Caki2 (cell line): ENCODE measurements around the gene TUBB2B. TPM values are rescaled to one million over a fixed set of nuclear protein-coding genes. Genes with fewer than 3 reads are reported as not detected.
A peak's percentile ranks its signal among the peaks of the same experiment; 100 is the strongest.
"Not testable (repeated sequence)": the region's sequence is repeated elsewhere in the genome, so short reads cannot be mapped to it uniquely, and the experiment has no call there.

Experiments used
- DNase-seq: peaks from one replicate; pipeline ENCODE4 v3.0.0-alpha.2; 2015; ENCODE audit warnings: low read depth
- in situ Hi-C: cut with HindIII; loops from 2 replicates; pipeline ENCODE4 v1.10.0; 2016; ENCODE audit warnings: low sequenced_read_pairs, low pct_unique_long_range_greater_than_20kb, mixed read lengths
- total RNA-seq: library from RNA; depleted of rRNA; stranded (reverse); fragments of >200 nt; shearing (Covaris generic); gene quantifications from 2 replicates; pipeline ENCODE4 v1.2.3, GENCODE V29; 2014; ENCODE audit warnings: low replicate concordance

Gene TUBB2B
- total RNA-seq, 1 experiment from 2014 or later, result 5.3 TPM

- no peak for DNase-seq
- in situ Hi-C loops, result no loop called here
Measured at GRCh38 chr6:3260296-3260695, 32.8 kb upstream of the TUBB2B start.

DNA sequence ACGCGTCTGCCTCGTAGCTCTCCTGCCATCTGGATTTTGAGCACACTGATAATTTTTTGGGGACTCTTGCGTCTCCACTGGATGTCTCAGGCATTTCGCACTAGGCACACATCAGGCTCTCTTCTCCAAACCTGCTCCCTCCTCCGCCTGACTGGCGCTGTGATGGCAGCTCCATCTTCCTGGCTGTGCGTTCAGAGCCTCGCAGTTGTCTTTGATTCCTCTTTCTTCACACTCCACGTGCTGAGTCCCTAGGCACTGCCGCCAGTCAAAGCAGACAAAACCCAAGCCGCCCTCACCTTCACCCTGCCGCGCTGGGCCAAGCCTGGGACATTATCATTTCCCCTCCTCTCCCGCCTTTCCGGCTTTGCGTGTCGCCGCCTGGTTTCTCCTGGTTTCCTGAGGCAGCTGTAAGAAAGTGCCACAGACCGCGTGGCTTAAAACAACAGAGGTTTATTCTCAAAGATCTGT, 32.1 kb upstream of the TUBB2B start:
- in situ Hi-C loops, result no loop called here
- peak; percentile 41 for DNase-seq

GRCh38 chr6:3258720-3259490, 31.5 kb upstream of the TUBB2B start, which contains the start of gene PSMG4:
TSS of gene PSMG4 (plus strand) at chr6:3258947. CDS start at chr6:3259023, 76 bp downstream.
- DNase-seq, result peak; percentile 77
- in situ Hi-C loops, result no loop called here

DNA sequence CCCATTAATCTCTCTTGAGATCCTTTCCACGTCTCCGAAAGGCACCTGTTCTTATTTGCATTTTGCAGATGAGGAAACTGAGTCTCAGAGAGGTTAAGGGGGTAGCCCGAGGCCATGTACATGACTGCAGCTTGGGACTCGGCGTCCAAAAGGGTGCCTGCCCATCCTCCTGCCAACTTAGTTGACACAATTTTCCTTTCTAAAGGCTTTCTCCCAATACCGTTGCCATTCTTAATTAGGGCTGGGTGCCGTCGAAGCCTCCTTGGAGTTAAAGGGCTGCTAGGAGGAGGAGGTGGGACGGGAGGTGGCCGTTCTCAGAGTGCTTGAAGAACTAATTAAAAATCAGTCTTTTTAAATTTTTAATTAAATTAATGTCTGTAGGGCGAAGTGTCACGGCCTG, 30.7 kb upstream of the TUBB2B start:
- no peak for DNase-seq
- in situ Hi-C loops, result no loop called here

DNA sequence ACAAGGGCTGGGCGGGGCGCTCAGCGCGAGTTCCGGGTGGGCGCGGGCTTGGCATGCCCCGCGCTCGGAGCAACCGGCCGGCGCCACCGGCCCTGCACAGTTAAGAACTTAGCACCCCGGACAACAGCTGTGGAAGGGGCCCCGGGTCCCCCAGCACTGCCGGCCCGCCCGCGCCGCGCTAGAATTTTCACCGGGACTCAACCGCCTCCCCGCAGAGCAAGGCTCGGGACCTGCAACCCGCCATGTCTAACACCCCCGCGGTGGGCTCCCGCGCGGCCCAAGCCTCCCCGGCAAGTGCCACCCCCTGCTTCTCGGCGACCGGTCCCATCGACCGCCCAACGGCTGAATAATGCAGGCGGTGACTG, 26.1 kb upstream of the TUBB2B start:
- DNase-seq, result no peak
- in situ Hi-C loops, result no loop called here

- DNase-seq, result no peak
Measured at GRCh38 chr6:3252861-3253596, 25.6 kb upstream of the TUBB2B start.

GRCh38 chr6:3252369-3252768, 24.9 kb upstream of the TUBB2B start:
- DNase-seq, result no peak
- in situ Hi-C loops, result no loop called here

More at GRCh38 chr6:3252861-3253596, 25.6 kb upstream of the TUBB2B start:
- in situ Hi-C loops, result no loop called here

DNA sequence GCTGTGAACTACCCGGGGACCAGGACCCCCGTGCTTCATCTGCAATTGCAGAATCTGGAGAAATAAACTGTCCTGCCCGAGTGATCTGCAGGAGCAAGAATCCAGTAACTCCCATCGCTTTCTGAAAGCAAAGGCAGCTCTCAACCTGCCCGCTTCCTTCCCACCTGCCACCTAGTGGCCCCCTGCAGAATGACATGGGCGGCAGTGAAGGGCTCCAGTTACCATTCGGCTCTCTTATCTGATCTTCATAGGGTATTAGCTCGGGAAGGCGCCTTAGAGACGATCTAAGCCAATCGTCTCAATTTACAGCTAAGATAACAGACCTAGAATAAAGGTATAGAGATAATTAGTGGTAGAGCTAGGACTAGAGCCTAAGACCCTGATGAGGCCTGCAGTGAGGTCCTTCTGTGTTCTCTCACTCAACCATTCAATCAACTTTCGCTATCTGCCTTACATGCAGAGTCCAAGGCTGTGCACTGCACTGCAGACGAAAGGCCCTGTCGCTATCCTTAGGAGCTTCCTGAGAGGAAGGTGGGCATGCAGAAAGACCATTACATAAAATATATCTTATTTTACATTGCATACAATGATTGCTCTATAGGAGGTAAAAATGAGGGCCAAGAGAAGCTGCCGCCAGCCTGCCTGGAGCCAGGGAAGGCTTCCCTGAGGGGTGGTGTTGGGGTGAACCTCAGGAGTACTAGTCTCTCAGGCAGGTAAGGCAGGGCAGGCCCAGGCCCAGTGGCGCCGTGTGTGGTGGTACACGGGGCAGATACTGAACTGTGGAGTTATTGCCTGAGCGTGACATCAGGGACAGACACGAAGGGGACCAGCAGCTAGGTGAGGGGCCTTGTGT, 24.2 kb upstream of the TUBB2B start:
- in situ Hi-C loops, result no loop called here
- peak; percentile 78 for DNase-seq

- in situ Hi-C loops, result no loop called here
- DNase-seq, result no peak
Measured at GRCh38 chr6:3250231-3250675, 22.8 kb upstream of the TUBB2B start.

DNA sequence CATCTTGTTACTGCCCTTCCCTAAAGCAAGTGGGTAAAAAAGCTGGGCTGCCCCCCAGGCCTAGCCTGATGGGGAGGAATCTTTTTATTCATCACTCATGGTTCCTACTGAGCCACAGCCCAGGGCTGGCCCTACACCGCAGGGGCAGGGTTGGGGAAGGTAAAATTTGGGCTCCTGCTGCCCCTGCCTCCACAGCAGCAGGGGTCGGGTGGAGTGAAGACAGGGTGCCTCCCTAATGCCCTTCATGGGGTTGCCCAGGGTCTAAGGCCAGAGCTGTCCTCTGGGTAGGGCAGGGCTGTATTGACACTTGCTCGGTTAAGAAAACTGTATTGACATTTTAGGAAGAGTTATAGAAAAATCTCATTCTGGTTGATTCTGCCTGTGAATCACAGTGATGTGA, 22.4 kb upstream of the TUBB2B start:
- no peak for DNase-seq
- in situ Hi-C loops, result no loop called here

DNA sequence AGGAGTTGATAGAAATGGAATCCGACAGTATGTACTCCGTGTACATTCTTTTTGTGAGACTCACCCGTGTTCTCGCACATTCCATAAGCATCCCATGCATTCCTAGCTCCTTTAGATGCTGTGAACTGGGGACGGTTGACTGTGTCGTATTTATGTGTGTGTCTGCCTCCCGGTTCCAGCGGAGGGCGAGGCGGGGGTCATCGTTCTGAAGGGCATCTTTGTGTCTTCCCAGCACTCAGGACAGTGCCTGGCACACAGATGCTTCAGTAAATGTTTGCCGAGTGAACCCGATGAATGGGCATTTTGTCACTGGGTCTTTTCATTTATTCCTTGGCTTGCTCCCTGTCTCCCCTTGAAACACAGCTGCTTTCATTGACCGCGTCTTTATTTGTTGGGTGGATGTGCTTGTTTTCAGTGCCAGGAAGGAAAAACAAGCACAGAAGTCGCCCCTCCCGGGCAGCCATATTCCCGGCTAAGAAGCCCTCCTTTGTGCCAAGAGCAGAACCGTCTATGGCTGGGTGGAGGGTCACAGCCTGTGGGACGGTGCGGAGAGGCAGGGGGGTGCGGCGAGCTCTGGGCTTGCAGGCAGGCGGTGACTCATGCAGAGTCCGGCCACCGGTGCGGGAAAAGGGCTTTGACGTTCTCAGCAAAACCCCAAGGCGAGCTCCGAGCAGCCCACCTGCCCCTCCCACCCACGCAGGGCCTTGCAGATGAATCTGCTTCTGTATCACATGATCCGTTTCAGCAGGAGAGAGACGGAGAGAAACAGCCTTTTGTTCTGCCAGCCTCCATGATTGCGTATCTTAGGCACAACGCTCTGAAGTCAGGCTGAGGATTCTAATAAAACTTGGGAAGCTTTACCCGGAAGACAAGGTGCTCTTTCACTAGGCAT, 20.0 kb upstream of the TUBB2B start:
- in situ Hi-C loops, result no loop called here
- no peak for DNase-seq

DNA sequence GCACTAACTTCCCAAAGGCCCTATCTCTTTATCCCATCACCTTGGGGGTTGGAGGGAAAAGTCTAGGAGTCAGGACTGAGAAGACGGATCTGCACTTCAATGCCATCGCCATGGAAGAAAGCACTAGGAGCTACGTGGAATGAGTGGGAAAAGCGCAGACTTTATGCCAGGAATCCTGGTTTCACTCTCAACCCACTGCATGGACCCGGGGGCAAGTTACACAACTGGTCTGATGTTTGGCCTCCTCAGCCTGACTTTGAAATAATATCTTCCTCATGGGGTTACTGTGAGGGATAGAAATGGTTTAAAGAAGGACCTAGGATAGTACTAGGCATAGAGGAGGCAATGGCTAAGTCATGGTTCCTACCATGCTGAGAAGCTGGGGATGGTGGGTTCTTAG, 17.8 kb upstream of the TUBB2B start:
- DNase-seq, result no peak
- in situ Hi-C loops, result no loop called here

- in situ Hi-C loops, DNase-seq: not testable (repeated sequence)
Measured at GRCh38 chr6:3244832-3245161, 17.3 kb upstream of the TUBB2B start.

DNA sequence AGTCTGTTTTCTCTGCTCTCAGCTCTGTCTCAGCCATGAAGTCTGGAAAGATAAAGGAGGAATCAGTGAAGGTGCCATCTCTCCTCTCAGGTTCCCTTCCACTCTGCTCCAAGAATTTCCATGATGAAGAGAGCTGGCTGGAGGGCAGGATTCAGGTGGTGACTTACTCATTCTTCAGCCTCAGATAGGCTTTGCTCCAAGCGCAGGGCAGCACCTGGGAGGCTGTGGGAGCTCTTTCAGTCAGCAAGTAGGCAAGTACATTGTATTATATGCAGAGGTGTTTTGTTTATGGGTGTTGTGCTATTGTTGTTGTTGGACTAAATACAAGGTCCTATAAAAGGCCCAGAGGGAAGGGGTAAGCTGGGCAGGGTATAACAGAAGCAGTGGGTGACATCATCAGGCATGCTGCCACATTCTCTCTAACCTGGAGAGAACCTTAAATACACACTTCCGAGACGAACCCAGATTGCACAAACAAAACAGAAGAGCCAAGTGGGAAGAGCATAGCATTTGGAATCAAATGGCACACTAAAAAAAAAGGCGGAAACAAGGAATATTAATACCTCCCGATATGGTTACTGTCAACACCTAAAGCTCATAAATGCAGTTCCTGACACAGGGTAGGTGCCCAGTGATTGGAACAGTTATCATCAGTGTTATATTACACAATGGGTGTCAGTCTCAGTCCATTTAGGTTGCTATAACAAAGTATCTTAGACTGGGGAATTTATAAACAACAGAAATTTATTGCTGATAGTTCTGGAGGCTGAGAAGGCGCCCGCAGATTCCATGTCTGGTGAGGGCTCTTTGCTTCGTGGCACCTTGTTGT, 16.8 kb upstream of the TUBB2B start:
- in situ Hi-C loops, result no loop called here
- no peak for DNase-seq

DNA sequence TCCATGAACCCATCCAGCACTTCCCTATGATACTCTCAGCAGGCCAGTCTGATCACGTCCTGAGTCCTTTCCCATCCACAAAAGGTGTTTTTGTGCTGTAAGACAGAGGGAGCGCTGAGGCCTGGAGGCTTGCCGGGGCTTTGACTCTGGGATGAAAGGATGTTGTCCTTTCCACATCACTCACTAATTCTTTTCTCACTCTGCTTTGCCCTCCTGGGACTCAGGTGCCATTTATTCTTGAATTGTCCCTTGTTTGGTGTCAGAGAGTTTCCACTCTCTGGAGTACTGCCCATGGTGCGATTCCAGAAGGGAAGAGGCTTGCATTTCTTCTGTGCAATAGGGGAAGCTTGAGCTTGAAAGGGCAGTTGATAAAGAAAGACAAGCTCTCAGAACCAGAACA, 15.3 kb upstream of the TUBB2B start:
- no peak for DNase-seq
- in situ Hi-C loops, result no loop called here

- DNase-seq, in situ Hi-C loops: not testable (repeated sequence)
Measured at GRCh38 chr6:3241745-3242144, 14.3 kb upstream of the TUBB2B start.

DNA sequence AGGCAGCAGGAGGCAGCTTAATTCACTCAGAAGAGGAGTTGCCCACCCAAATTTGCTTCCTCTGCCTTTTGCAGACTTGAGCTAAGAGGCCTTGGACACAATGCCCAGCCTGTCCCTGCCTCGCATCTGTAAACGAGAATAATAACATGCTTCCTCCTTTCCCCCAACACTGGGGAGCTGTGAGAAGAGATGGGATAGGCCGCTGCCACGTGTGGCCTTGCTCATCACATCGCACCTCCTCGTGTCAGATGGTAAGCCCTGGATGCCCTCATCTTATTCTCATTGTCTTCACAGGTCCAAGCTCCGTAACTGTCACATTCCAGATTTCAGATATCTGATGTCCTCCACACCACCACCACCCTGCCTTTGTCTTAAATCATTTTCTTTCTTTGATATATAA, 13.1 kb upstream of the TUBB2B start:
- no peak for DNase-seq
- in situ Hi-C loops, result no loop called here
